Chondrocyte (in vitro differentiated cells): ENCODE measurements around the gene PANX3. TPM values are rescaled to one million over a fixed set of nuclear protein-coding genes. Genes with fewer than 3 reads are reported as not detected.

ENCODE experiments used
- DNase-seq: peaks from one replicate; pipeline ENCODE4 v3.0.0; 2021; ENCODE audit warnings: mixed read lengths, low spot score
- H3K27ac Mint-ChIP-seq: one replicate; pipeline ENCODE4 v1.8.0; 2021; ENCODE audit warnings: mild to moderate bottlenecking, moderate library complexity, mixed read lengths; ENCODE audit not compliant: unreplicated experiment
- H3K27me3 Mint-ChIP-seq: 2 replicates; pipeline ENCODE4 v1.8.0; 2021; ENCODE audit warnings: low read depth, mixed read lengths
- H3K36me3 Mint-ChIP-seq: 2 replicates; pipeline ENCODE4 v1.8.0; 2021; ENCODE audit warnings: low read depth, mixed read lengths
- H3K4me1 Mint-ChIP-seq: 2 replicates; pipeline ENCODE4 v1.8.0; 2021; ENCODE audit warnings: low read depth, mild to moderate bottlenecking, mixed read lengths
- H3K4me3 Mint-ChIP-seq: one replicate; pipeline ENCODE4 v1.8.0; 2021; ENCODE audit warnings: mild to moderate bottlenecking, moderate library complexity, mixed read lengths; ENCODE audit not compliant: unreplicated experiment
- H3K9me3 Mint-ChIP-seq: 2 replicates; pipeline ENCODE4 v1.8.0; 2021; ENCODE audit warnings: low read depth, mixed read lengths
- total RNA-seq: library from RNA; stranded (reverse); gene quantifications from 3 replicates; pipeline ENCODE4 v1.2.1, GENCODE V29; 2021
- TF ChIP-seq, protein P1 (sequence below): fragments of 200-600 bp; sonication (generic); IDR thresholded peaks from 2 replicates; pipeline ENCODE4 v1.5.0; 2021; ENCODE audit warnings: antibody characterized with exemption, mild to moderate bottlenecking, moderate library complexity

Gene PANX3
- total RNA-seq, 1 donor from 2014 or later, result not detected

DNA sequence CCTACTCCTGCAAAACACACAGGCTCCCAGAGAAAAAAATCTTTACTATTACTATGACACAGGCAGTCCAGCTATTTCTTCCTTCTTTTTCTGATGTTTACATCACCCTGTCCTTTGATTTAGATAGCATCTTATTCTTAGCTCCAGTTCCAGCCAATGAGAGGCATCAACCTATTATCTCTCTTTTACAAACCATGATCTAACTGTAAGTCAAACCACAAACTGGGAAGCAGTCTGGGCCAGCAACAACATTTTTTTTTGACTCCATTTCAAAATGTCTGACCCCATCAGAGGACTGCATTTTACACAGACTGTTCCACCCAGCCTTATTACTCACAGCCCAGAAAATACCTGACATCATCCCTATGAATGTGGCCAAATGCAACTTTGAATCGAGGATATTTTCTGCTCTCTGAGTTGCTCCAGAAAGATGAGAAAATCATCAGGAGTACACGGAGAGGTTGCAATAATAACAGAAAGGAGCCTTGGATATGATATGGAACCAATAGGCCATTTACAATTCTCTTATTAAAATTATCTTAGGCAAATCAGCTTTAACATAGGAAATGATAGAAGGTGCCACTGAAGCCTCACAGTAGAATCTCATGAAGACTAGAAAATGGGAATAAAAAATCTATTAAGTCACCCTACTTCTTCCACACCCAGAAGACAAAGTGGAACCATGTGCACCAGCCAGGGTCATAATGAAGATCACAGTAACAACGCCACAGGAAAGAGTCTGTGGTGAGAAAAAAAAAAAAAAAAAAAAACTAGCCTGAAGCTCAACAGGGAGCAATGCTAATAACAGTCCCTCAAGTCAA is 32.6 kb downstream of the PANX3 start:
- H3K4me1 Mint-ChIP-seq, result peaks cover 22% of the 10 kb centered on the region
- TF ChIP-seq, protein P1, sequence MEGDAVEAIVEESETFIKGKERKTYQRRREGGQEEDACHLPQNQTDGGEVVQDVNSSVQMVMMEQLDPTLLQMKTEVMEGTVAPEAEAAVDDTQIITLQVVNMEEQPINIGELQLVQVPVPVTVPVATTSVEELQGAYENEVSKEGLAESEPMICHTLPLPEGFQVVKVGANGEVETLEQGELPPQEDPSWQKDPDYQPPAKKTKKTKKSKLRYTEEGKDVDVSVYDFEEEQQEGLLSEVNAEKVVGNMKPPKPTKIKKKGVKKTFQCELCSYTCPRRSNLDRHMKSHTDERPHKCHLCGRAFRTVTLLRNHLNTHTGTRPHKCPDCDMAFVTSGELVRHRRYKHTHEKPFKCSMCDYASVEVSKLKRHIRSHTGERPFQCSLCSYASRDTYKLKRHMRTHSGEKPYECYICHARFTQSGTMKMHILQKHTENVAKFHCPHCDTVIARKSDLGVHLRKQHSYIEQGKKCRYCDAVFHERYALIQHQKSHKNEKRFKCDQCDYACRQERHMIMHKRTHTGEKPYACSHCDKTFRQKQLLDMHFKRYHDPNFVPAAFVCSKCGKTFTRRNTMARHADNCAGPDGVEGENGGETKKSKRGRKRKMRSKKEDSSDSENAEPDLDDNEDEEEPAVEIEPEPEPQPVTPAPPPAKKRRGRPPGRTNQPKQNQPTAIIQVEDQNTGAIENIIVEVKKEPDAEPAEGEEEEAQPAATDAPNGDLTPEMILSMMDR, result no peak
- no peaks in the 10 kb centered on the region for H3K9me3 Mint-ChIP-seq
- peak overlapping the region; percentile 99 for H3K27ac Mint-ChIP-seq
- peak overlapping the region; percentile 34 for H3K4me3 Mint-ChIP-seq
- no peaks in the 10 kb centered on the region for H3K27me3 Mint-ChIP-seq
- no peaks in the 10 kb centered on the region for H3K36me3 Mint-ChIP-seq
- DNase-seq, result no peak

DNA sequence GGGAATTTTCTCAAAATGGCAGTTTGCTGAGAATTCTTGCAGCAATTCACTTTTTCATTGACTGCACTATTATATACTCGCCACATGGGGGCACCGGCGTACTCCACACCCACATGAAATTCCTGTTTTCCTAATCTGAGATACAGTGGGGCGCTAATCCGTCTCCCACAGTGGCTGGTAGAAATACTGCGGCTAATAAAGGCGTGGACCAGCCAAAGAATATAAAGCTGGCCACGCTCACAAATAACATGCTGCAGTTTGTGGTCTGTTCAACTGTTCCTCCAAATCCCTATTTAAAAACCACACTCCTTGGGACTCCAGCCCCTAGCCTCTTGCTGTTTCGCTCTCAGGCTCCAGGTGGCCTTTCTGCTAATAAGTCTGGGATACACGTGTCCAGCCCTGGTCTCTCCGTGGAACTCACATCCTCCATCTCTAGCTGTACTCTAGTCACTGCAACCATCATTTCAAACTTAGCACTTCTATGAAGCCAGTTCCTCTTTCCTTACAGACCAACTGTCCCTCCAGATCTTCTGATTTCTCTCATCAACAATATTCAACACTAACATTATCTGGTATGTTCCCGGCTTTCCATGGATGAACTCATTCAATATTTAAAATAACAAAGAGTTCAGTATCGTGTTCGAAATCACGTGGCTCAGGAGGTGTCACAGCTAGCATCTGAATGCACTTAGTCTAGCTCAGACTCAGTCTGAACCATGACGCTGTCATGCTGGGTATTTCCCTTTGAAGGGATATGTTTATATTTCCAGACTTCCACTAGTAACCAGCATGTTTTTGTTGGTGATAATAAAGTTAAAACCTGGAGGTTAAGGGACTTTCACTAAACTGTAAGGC is 33.4 kb downstream of the PANX3 start:
- peak overlapping the region; percentile 41 for H3K4me3 Mint-ChIP-seq
- H3K27ac Mint-ChIP-seq, result peak overlapping the region; percentile 99
- H3K27me3 Mint-ChIP-seq, result no peaks in the 10 kb centered on the region
- H3K36me3 Mint-ChIP-seq, result no peaks in the 10 kb centered on the region
- DNase-seq, result no peak
- TF ChIP-seq, protein P1, result peak; percentile 90
- no peaks in the 10 kb centered on the region for H3K9me3 Mint-ChIP-seq
- H3K4me1 Mint-ChIP-seq, result peaks cover 22% of the 10 kb centered on the region

DNA sequence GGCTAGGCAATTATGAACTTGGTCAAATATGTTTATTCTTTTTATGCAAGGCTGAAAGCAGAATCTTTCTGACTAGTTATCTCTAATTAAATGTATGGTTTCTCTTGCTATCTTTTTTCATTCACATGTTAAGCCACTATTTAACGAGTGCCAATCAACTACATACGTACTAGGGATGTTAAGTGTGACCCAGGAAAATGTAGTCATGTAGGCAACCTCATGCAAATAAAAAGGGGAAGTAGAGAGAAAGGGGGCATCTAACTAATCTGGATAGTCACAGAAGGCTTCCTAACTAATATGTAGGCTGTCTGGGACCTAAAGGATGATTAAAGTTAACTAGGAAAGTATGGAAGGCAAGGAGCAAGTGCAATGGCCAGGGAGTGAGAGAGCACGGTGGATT is 34.9 kb downstream of the PANX3 start:
- Mint-ChIP-seq H3K27me3 (no peaks in the 10 kb centered on the region), H3K4me3 (no peak overlapping the region), H3K9me3 (no peaks in the 10 kb centered on the region), H3K36me3 (no peaks in the 10 kb centered on the region), H3K4me1 (peaks cover 22% of the 10 kb centered on the region), H3K27ac (no peak overlapping the region)
- DNase-seq, result no peak
- TF ChIP-seq, protein P1, result no peak

DNA sequence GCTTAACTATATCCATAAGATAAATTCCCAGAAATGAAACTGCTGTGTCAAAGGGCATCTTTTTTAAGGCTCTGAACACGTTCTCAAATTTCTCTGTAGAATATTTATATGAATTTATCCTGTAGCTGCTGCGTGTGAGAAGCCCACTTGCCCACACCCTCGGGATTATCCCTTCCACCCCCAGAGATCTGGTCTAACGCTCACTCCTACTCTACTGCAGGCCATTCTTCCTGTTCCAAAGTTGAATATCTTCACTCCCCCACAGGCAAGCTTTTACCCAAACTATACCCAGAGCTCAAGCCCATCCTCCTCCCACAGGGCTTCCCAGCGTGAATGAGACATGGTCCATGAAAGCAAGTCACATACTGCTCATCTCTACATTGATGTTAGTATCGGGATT is 37.4 kb downstream of the PANX3 start:
- Mint-ChIP-seq H3K4me1 (peaks cover 13% of the 10 kb centered on the region), H3K27me3 (no peaks in the 10 kb centered on the region), H3K36me3 (peaks cover 7% of the 10 kb centered on the region), H3K27ac (no peak overlapping the region), H3K4me3 (no peak overlapping the region), H3K9me3 (no peaks in the 10 kb centered on the region)
- TF ChIP-seq, protein P1, result no peak
- no peak for DNase-seq

DNA sequence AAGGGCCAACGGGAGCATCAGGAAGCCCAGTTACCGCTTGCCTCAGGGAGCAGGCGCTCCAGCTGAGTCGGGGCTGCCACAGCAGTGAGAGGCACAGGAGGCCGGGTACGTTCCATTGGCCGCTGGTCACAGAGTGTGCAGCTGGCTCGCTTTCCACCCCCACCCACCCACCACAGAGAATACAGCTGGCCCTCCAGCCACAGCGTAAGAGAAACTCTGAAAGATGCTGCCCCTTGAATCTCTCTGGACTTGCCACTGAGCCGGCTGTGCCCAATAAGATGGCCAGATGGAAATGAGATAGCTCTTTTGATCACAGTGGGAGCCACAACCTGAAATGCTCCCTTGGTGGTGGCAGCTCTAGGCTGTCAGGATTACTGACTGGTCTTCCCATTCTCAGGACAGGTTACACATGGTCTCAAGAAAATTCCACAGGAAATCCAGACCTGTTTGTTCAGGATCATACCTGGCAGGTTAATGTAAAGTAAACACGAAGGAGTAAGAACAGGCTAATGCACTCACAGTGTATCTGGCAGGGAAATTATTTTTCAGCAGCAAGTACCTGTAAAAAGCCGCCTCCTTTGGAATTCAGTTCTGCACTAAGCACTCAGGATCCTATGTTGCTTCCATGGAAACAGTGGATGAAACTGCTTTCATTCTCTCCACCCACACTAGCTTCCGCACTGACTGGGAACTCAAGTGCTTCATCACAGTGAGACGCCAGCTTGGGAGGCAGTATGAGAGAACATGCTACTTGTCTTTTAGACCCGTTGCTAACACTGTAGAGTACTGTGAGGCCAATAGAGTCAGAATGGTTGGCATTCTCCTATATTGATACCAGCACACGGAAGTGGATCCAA is 45.8 kb downstream of the PANX3 start:
- Mint-ChIP-seq H3K9me3 (no peaks in the 10 kb centered on the region), H3K4me1 (peaks cover 12% of the 10 kb centered on the region), H3K27ac (no peak overlapping the region), H3K27me3 (no peaks in the 10 kb centered on the region), H3K36me3 (peaks cover 9% of the 10 kb centered on the region), H3K4me3 (no peak overlapping the region)
- DNase-seq, result no peak
- TF ChIP-seq, protein P1, result no peak
